ENCODE results near the gene MSH2.

MSH2 gene

DNA sequence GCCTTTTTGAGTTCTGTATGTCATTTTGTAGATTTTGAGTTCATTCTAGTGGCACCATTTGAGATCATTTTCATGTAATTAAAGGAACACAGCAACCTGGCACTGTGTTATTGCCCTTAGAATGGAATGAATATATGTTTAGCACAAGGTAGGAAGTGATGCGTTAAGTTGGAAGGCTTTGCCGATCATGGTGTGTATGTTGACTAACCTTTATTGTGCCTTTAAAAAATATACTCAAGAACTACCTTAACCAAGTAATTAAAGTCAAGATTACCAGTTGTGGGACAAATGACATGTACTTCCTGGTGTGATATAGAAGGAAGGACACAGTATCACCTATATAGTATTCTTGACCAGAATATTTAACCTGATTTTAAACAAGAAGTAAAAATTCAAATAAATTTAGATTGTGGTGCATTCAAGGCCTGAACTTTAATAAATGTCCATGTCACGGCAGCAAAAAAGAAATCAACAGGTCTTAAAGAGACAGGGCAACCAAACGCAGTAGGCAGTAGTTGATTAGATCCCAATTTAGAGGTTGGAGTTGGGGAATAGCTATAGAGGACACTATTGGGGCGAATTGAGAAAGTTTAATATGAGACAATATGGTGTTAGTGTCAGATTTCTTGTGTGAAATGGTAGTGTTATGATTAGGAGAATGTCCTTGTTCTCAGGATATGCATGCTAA, 68.6 kb downstream of the MSH2 start:
- H4K20me1 ChIP-seq, result no peaks in the 10 kb centered on the region
- no peak overlapping the region for H3K4me2 ChIP-seq
- H3K9ac ChIP-seq, result no peak overlapping the region
- H3K4me1 ChIP-seq, result no peaks in the 10 kb centered on the region
- no peak overlapping the region for H3K4me3 ChIP-seq
- H3K27me3 ChIP-seq, result no peaks in the 10 kb centered on the region
- peaks cover 90% of the 10 kb centered on the region for H3K36me3 ChIP-seq
- no peak for TF ChIP-seq Cebpa-rat (IDR thresholded peaks at IDR 0.05)
- H3K9me3 ChIP-seq, result no peaks in the 10 kb centered on the region
- no peak overlapping the region for H3K27ac ChIP-seq

DNA sequence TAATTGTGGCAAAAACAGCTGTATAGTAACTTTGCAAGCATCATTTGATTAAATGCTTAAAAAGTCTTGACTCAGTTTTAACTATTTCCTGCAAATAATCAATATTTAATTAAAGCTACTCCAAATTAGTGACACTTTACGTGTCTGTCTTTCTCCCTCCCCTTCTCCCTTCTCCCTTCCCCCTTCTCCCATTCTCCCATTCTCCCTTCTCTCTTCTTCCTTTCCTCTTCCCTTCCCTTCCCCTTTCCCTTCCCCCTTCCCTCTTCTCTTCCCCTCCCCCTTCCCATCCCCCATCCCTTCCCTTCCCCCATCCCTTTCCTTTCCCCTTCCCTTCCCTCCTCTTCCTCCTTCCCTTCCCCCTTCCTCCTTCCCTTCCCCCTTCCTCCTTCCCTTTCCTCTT, 76.9 kb downstream of the MSH2 start:
- Histone ChIP-seq H3K27ac (no peak overlapping the region), H3K9ac (no peak overlapping the region), H3K4me1 (no peaks in the 10 kb centered on the region), H3K36me3 (peaks cover 87% of the 10 kb centered on the region), H3K4me3 (no peak overlapping the region), H4K20me1 (no peaks in the 10 kb centered on the region), H3K27me3 (no peaks in the 10 kb centered on the region), H3K4me2 (no peak overlapping the region), H3K9me3 (no peaks in the 10 kb centered on the region)
- TF ChIP-seq Cebpa-rat (IDR thresholded peaks at IDR 0.05), result no peak

DNA sequence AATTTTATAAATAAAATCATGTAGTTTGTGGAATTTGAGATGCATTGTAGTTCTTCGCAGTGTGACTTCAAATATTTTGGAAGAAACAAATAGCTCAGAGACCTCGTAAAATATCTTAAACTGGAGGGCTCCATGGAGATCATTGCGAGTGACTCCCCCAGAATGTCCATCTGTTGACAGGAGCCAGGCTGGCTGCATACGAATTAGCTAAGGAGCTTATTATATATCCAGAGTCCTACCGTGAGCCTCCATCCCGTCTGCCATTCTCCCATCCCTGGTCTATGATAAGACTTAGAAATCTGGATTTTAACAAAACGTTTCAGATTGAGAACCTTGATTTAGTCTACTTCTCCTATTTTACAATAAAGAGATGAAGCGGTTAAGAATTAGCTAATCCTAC, 80.2 kb downstream of the MSH2 start:
- Histone ChIP-seq H3K9me3 (no peaks in the 10 kb centered on the region), H3K27ac (no peak overlapping the region), H3K27me3 (no peaks in the 10 kb centered on the region), H3K4me3 (no peak overlapping the region), H3K4me1 (peaks cover 14% of the 10 kb centered on the region), H3K9ac (no peak overlapping the region), H4K20me1 (no peaks in the 10 kb centered on the region), H3K36me3 (peaks cover 66% of the 10 kb centered on the region), H3K4me2 (no peak overlapping the region)
- no peak for TF ChIP-seq Cebpa-rat (IDR thresholded peaks at IDR 0.05)

DNA sequence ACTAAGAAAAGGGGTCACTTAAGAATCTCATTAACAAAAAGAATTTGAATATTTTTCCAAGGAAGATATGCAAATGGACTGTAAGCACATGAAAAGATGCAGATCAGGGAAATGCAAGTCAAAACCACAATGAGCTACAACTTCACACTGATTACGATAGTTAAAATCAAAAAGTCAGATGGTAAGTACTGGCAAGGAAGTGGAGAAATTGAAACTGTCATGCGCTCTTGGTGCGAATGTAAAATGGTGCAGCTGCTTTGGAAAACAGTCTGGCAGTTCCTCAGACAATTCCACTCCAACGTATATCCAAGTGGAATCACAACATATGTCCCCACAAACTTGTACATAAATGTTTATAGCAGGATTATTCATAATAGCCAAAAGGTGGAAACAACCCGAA, 81.4 kb downstream of the MSH2 start:
- H4K20me1 ChIP-seq, result no peaks in the 10 kb centered on the region
- H3K36me3 ChIP-seq, result peaks cover 59% of the 10 kb centered on the region
- H3K4me1 ChIP-seq, result peaks cover 14% of the 10 kb centered on the region
- H3K4me3 ChIP-seq, result no peak overlapping the region
- no peak for TF ChIP-seq Cebpa-rat (IDR thresholded peaks at IDR 0.05)
- H3K9ac ChIP-seq, result no peak overlapping the region
- H3K27ac ChIP-seq, result no peak overlapping the region
- no peak overlapping the region for H3K4me2 ChIP-seq
- no peaks in the 10 kb centered on the region for H3K27me3 ChIP-seq
- no peaks in the 10 kb centered on the region for H3K9me3 ChIP-seq

DNA sequence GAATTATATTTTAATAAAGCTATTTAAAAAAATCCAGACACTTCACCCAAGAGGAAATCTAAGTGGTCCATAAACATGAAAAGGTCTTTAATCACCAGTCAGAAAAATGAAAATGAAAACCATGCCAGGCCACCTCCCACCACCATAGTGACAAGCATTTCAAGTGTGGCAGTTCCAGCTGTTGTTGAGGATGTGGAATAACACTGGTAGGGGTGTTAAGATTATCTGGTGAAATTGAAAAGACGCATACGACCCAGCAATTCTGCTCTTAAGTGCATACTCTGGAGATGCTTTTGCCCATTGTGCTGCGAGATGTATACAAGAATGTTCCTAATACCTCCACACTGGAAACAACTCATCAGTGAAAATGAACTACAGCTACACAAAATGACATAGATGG, 82.2 kb downstream of the MSH2 start:
- Histone ChIP-seq H3K4me2 (no peak overlapping the region), H3K27me3 (no peaks in the 10 kb centered on the region), H3K36me3 (peaks cover 59% of the 10 kb centered on the region), H3K9ac (no peak overlapping the region), H4K20me1 (no peaks in the 10 kb centered on the region), H3K9me3 (no peaks in the 10 kb centered on the region), H3K27ac (no peak overlapping the region), H3K4me1 (peaks cover 14% of the 10 kb centered on the region), H3K4me3 (no peak overlapping the region)
- TF ChIP-seq Cebpa-rat (IDR thresholded peaks at IDR 0.05), result no peak

DNA sequence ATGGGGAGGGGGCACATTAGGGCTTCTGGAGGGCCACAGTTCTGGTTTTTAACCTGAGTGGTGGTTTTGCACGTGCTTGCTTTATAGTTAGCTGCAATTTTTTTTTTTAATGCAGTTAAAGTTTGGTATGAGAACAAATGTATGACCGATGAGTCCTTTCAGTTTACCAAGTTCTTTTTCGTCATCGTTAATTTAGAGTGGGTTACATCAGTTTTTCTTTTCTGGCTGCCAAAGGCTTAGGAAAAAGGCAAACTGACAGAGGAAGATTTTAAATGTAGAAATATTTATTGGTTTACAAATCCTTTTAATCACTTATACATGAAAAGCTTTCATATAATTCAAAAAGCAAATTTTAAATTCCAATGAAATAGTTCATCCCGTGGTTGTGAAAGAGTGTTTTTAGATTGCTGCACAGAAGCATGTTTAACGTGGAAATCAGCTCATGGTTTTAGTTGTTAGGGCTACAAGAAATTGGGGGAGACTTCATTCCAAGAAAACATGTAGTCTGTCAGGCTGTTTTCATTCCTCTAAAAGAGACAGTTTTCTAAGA, 82.9 kb downstream of the MSH2 start:
- no peak overlapping the region for H3K4me2 ChIP-seq
- H3K36me3 ChIP-seq, result peaks cover 53% of the 10 kb centered on the region
- TF ChIP-seq Cebpa-rat (IDR thresholded peaks at IDR 0.05), result no peak
- peaks cover 14% of the 10 kb centered on the region for H3K4me1 ChIP-seq
- no peak overlapping the region for H3K9ac ChIP-seq
- H4K20me1 ChIP-seq, result no peaks in the 10 kb centered on the region
- H3K27ac ChIP-seq, result no peak overlapping the region
- 0 out of 2 replicates have a peak, but pooled peaks cover 4% of the 10 kb centered on the region for H3K9me3 ChIP-seq
- no peak overlapping the region for H3K4me3 ChIP-seq
- no peaks in the 10 kb centered on the region for H3K27me3 ChIP-seq

DNA sequence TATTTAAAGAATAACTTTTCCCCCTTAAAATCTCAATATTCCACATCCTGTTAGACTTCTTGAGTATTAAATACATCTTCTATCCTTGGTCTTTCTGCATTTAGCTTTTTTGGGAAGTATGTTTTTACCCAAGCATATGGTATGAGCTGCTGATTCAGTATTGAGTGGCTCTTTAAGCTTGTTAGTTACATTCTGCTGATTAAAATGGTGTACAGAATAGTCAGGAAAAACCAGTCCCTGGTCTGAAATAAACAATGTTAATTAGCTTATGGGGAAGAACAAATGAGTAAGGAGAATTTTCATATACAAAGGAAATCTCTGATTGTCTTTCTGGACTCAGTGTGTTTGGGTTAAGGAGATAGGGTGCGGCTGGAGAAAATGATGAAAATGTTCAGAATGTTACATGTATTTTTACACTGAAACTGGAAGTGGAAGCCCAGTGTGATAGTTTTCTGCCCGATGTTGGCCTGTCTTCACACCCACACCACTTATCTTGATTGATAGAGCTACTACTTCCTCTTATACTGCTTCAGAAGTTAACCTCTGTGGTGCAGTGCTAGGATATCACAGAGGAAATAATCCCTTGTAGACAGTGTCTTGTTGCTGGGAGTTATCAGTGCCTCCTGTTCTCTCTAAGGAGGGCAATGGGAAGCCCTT, 84.0 kb downstream of the MSH2 start:
- Histone ChIP-seq H3K27me3 (no peaks in the 10 kb centered on the region), H3K4me2 (peak overlapping the region; percentile 35), H3K4me3 (no peak overlapping the region), H3K36me3 (peaks cover 42% of the 10 kb centered on the region), H4K20me1 (no peaks in the 10 kb centered on the region), H3K9ac (no peak overlapping the region), H3K9me3 (peaks cover 16% of the 10 kb centered on the region; the same call in 1 of the 2 replicates), H3K27ac (peak overlapping the region; percentile 2; the same call in 1 of the 2 replicates), H3K4me1 (peaks cover 14% of the 10 kb centered on the region)
- no peak for TF ChIP-seq Cebpa-rat (IDR thresholded peaks at IDR 0.05)

DNA sequence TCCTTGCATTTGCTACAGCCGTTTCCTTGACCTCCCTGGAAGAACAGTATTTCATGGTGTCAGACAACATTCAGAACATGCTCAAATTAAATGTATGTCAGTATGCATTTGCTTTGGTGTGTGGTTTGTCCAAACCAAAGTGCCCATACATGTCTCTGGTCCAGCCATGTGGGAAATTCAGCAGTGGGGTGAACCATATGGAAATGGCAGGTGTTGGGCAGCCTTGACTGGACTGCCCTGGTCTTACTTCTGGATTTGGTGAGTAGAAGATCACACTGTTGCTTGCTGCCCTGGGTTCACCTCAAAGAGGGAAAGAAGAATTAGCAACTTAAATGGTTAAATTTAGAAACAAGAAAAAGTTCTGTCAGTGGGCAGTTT, 84.5 kb downstream of the MSH2 start:
- Histone ChIP-seq H3K4me2 (peak overlapping the region; percentile 35), H3K27ac (no peak overlapping the region), H3K4me1 (peaks cover 14% of the 10 kb centered on the region), H3K36me3 (peaks cover 37% of the 10 kb centered on the region), H3K27me3 (no peaks in the 10 kb centered on the region), H3K4me3 (no peak overlapping the region), H3K9me3 (peaks cover 21% of the 10 kb centered on the region), H4K20me1 (no peaks in the 10 kb centered on the region), H3K9ac (no peak overlapping the region)
- TF ChIP-seq Cebpa-rat (IDR thresholded peaks at IDR 0.05), result no peak

DNA sequence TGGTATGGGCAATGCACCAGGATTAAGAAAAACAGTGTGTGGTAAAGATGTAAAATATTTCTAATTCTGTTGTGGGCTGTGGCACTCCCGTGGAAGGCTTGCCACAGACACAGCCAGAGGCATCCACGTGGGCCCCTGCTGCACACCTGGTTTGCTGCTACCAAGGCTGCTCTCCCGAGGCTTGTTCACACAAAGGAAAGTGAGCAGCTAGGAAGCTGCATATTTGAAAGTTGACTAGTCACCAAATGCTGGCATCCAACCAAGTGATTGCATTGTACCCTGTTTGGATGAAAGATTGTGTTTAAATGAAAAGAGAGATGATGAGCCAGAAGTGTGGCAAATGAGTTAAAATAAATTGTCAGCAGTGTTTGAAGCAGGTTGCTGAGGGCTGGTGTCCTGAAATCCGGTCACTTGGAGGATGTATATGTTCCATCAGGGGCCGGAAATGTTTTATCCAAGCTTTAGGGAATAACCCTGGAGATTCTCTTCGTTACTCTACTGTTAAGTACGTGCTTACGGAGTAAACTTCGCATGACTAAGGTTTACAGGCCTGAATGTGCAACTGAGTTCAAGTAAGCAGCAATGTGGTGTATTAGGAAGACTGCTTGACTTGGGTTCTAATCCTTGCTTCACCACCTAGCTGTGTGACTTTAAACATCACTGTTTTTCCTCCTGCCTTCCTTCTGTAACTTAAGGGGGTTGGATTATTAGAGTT, 86.1 kb downstream of the MSH2 start:
- H3K27me3 ChIP-seq, result no peaks in the 10 kb centered on the region
- H3K36me3 ChIP-seq, result peaks cover 23% of the 10 kb centered on the region
- no peak for TF ChIP-seq Cebpa-rat (IDR thresholded peaks at IDR 0.05)
- no peak overlapping the region for H3K4me3 ChIP-seq
- H4K20me1 ChIP-seq, result no peaks in the 10 kb centered on the region
- H3K4me2 ChIP-seq, result no peak overlapping the region
- no peak overlapping the region for H3K9ac ChIP-seq
- no peak overlapping the region for H3K27ac ChIP-seq
- peaks cover 14% of the 10 kb centered on the region for H3K4me1 ChIP-seq
- H3K9me3 ChIP-seq, result peaks cover 30% of the 10 kb centered on the region

DNA sequence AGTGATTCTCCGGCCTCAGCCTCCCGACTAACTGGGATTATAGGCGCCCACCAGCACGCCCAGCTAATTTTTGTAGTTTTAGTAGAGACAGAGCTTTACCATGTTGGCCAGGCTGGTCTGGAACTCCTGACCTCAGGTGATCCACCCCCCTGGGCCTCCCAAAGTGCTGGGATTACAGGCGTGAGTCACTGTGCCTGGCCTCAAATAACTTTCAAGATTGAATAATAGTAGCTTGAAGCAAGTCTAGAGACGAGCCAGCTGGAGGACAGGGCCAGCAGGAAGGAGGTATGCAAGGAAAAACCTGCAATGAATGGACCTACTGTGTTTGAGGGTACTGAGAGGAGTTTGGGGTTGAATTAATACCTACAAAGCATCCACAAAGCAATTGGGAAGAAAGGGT, 87.5 kb downstream of the MSH2 start:
- Histone ChIP-seq H3K27ac (no peak overlapping the region), H3K4me3 (no peak overlapping the region), H3K9me3 (peaks cover 36% of the 10 kb centered on the region), H4K20me1 (no peaks in the 10 kb centered on the region), H3K4me2 (no peak overlapping the region), H3K27me3 (no peaks in the 10 kb centered on the region), H3K36me3 (peaks cover 9% of the 10 kb centered on the region; the same call in 1 of the 2 replicates), H3K4me1 (peaks cover 14% of the 10 kb centered on the region), H3K9ac (no peak overlapping the region)
- TF ChIP-seq Cebpa-rat (IDR thresholded peaks at IDR 0.05), result no peak

Measured in BLaER1 (cell line).